Measurements from ENCODE around the gene SSH2. TPM values are rescaled to one million over a fixed set of nuclear protein-coding genes. Genes with fewer than 3 reads are reported as not detected.

SSH2 gene
- total and polyA plus RNA-seq, 3 donors from 2014 or later: 31.0 to 62.3 (median 37.4) TPM

- H3K9me3 ChIP-seq: no peaks in the 10 kb centered on the region
- H3K4me3 ChIP-seq: peak overlapping the region; percentile 94 to 98
- peak overlapping the region; percentile 83 to 91 for H3K27ac ChIP-seq
- peaks cover 10% of the 10 kb centered on the region for H3K4me1 ChIP-seq
- intact Hi-C loops (cut with DNase I; ENCODE audit: low total_unique reads): loop anchor here (10.0 kb wide), 1 partner anchor 124 kb away; no protein-coding TSS in a partner anchor
- WGBS, 2 donors: 2% methylated on average over 13 of the region's 13 CpGs
- no peak for DNase-seq
- H3K27me3 ChIP-seq: no peaks in the 10 kb centered on the region
- H3K36me3 ChIP-seq (ENCODE audit: low read depth, missing control alignments): no peaks in the 10 kb centered on the region
- TF ChIP-seq CTCF (IDR thresholded peaks at IDR 0.05): no peak
- no peak for TF ChIP-seq POLR2A (IDR thresholded peaks at IDR 0.05)
Measured at GRCh38 chr17:29929006-29929532, 959 bp downstream of the SSH2 start.

- no peak overlapping the region for H3K4me3 ChIP-seq
- no peak for TF ChIP-seq CTCF (IDR thresholded peaks at IDR 0.05)
- TF ChIP-seq POLR2A (IDR thresholded peaks at IDR 0.05): no peak
- H3K27ac ChIP-seq: no peak overlapping the region
- H3K4me1 ChIP-seq: peaks cover 10% of the 10 kb centered on the region
- H3K27me3 ChIP-seq: no peaks in the 10 kb centered on the region
- DNase-seq: no peak
- H3K36me3 ChIP-seq (ENCODE audit: low read depth, missing control alignments): no peaks in the 10 kb centered on the region
- no peaks in the 10 kb centered on the region for H3K9me3 ChIP-seq
- intact Hi-C loops (cut with DNase I; ENCODE audit: low total_unique reads): loop anchor here (10.0 kb wide), 1 partner anchor 123 kb away; no protein-coding TSS in a partner anchor
- WGBS, 2 donors: 26 to 45% methylated on average over 1 of the region's 1 CpG
Measured at GRCh38 chr17:29927546-29927945, 2.5 kb downstream of the SSH2 start.

- WGBS, 2 donors: 65% methylated on average over 1 of the region's 1 CpG
- Histone ChIP-seq H3K36me3 (ENCODE audit: low read depth, missing control alignments) (no peaks in the 10 kb centered on the region), H3K27ac (no peak overlapping the region), H3K4me3 (no peak overlapping the region), H3K4me1 (no peaks in the 10 kb centered on the region), H3K9me3 (no peaks in the 10 kb centered on the region), H3K27me3 (no peaks in the 10 kb centered on the region)
- TF ChIP-seq POLR2A (IDR thresholded peaks at IDR 0.05) (no peak), CTCF (IDR thresholded peaks at IDR 0.05) (no peak)
- intact Hi-C loops (cut with DNase I; ENCODE audit: low total_unique reads): loop anchor here (10.0 kb wide), 1 partner anchor 120 kb away; no protein-coding TSS in a partner anchor
- DNase-seq: no peak
Measured at GRCh38 chr17:29924786-29925185, 5.2 kb downstream of the SSH2 start.

GRCh38 chr17:29918922-29919856, 10.8 kb downstream of the SSH2 start:
- H3K27me3 ChIP-seq: no peaks in the 10 kb centered on the region
- no peaks in the 10 kb centered on the region for H3K4me1 ChIP-seq
- H3K9me3 ChIP-seq: no peaks in the 10 kb centered on the region
- WGBS, 2 donors: 70 to 74% methylated on average over 3 of the region's 3 CpGs
- H3K36me3 ChIP-seq (ENCODE audit: low read depth, missing control alignments): no peaks in the 10 kb centered on the region
- no peak overlapping the region for H3K27ac ChIP-seq
- DNase-seq: no peak
- no peak overlapping the region for H3K4me3 ChIP-seq
- intact Hi-C loops (cut with DNase I; ENCODE audit: low total_unique reads): no loop called here
- TF ChIP-seq CTCF (IDR thresholded peaks at IDR 0.05): no peak
